DMS114 treated with DMSO at 0.1 percent for 48 hours (cell line): ENCODE data around the gene ITGA8.
"Not testable (repeated sequence)": the region's sequence is repeated elsewhere in the genome, so short reads cannot be mapped to it uniquely, and the experiment has no call there.

Experiments used
- DNase-seq: peaks from one replicate; lab custom pipeline; 2025; ENCODE audit not compliant: unreplicated experiment; lab: John Stamatoyannopoulos, UW

The ITGA8 gene

GRCh38 chr10:15690031-15690430, 29.7 kb downstream of the ITGA8 start:
- no peak for DNase-seq

- no peak for DNase-seq
Measured at GRCh38 chr10:15684768-15685167, 35.0 kb downstream of the ITGA8 start.

- DNase-seq, result no peak
Measured at GRCh38 chr10:15681076-15681475, 38.6 kb downstream of the ITGA8 start.

- DNase-seq, result no peak
Measured at GRCh38 chr10:15678851-15679250, 40.9 kb downstream of the ITGA8 start.

- DNase-seq, result no peak
Measured at GRCh38 chr10:15672469-15672868, 47.3 kb downstream of the ITGA8 start.

GRCh38 chr10:15670880-15671279, 48.8 kb downstream of the ITGA8 start:
- no peak for DNase-seq

GRCh38 chr10:15661574-15661973, 58.1 kb downstream of the ITGA8 start:
- DNase-seq, result no peak

- DNase-seq, result no peak
Measured at GRCh38 chr10:15660990-15661389, 58.7 kb downstream of the ITGA8 start.

GRCh38 chr10:15658069-15658702, 61.5 kb downstream of the ITGA8 start:
- DNase-seq, result no peak

- no peak for DNase-seq
Measured at GRCh38 chr10:15652757-15653156, 67.0 kb downstream of the ITGA8 start.

- no peak for DNase-seq
Measured at GRCh38 chr10:15652117-15652516, 67.6 kb downstream of the ITGA8 start.

- no peak for DNase-seq
Measured at GRCh38 chr10:15651175-15651574, 68.5 kb downstream of the ITGA8 start.

GRCh38 chr10:15642095-15642494, 77.6 kb downstream of the ITGA8 start:
- DNase-seq, result no peak

- no peak for DNase-seq
Measured at GRCh38 chr10:15640536-15641085, 79.1 kb downstream of the ITGA8 start.

- no peak for DNase-seq
Measured at GRCh38 chr10:15636446-15636845, 83.3 kb downstream of the ITGA8 start.

- DNase-seq, result no peak
Measured at GRCh38 chr10:15632456-15633091, 87.1 kb downstream of the ITGA8 start.

GRCh38 chr10:15631205-15631604, 88.5 kb downstream of the ITGA8 start:
- not testable (repeated sequence) for DNase-seq

GRCh38 chr10:15630353-15630752, 89.4 kb downstream of the ITGA8 start:
- DNase-seq, result no peak

- DNase-seq, result no peak
Measured at GRCh38 chr10:15627617-15628196, 92.0 kb downstream of the ITGA8 start.

GRCh38 chr10:15626937-15627336, 92.8 kb downstream of the ITGA8 start:
- DNase-seq, result no peak

- DNase-seq, result no peak
Measured at GRCh38 chr10:15625261-15625660, 94.5 kb downstream of the ITGA8 start.
